T-helper 17 cell (primary cell): ENCODE results near the gene TPRG1L. TPM values are rescaled to one million over a fixed set of nuclear protein-coding genes. Genes with fewer than 3 reads are reported as not detected.

ENCODE experiments used
- ATAC-seq: fragments of 150-1000 bp; cut with Tn5 transposase; 2 replicates; pipeline ENCODE4 v1.10.0; 2021; ENCODE audit warnings: mild to moderate bottlenecking, moderate library complexity
- DNase-seq, 3 donors: peaks; one replicate each; pipeline versions ENCODE4 v3.0.0 to v3.0.0-alpha.2; 2020 to 2021
- H3K9me3 ChIP-seq: one replicate; pipeline ENCODE4 v1.7.0; 2013; ENCODE audit warnings: low read length, mild to moderate bottlenecking; ENCODE audit not compliant: control insufficient read depth, poor library complexity, severe bottlenecking
- H3K27ac Mint-ChIP-seq: one replicate; pipeline ENCODE4 v1.8.0; 2022; ENCODE audit warnings: mild to moderate bottlenecking, moderate library complexity, mixed read lengths
- H3K27me3 Mint-ChIP-seq: one replicate; pipeline ENCODE4 v1.8.0; 2022; ENCODE audit warnings: mixed read lengths
- H3K36me3 Mint-ChIP-seq: one replicate; pipeline ENCODE4 v1.8.0; 2022; ENCODE audit warnings: low read depth, mixed read lengths
- H3K4me1 Mint-ChIP-seq: one replicate; pipeline ENCODE4 v1.8.0; 2022; ENCODE audit warnings: mild to moderate bottlenecking, mixed read lengths
- H3K4me3 Mint-ChIP-seq: one replicate; pipeline ENCODE4 v1.8.0; 2022; ENCODE audit warnings: mild to moderate bottlenecking, moderate library complexity, mixed read lengths
- total RNA-seq, 4 donors: library from RNA in 2 of 4; stranded (reverse) in 2 of 4; gene quantifications; one replicate each; pipeline ENCODE4 v1.2.3 and lab custom pipeline; 2022 to 2026

Gene TPRG1L
- total RNA-seq, 2 donors from 2014 or later, result 30.3 to 34.9 TPM

DNA sequence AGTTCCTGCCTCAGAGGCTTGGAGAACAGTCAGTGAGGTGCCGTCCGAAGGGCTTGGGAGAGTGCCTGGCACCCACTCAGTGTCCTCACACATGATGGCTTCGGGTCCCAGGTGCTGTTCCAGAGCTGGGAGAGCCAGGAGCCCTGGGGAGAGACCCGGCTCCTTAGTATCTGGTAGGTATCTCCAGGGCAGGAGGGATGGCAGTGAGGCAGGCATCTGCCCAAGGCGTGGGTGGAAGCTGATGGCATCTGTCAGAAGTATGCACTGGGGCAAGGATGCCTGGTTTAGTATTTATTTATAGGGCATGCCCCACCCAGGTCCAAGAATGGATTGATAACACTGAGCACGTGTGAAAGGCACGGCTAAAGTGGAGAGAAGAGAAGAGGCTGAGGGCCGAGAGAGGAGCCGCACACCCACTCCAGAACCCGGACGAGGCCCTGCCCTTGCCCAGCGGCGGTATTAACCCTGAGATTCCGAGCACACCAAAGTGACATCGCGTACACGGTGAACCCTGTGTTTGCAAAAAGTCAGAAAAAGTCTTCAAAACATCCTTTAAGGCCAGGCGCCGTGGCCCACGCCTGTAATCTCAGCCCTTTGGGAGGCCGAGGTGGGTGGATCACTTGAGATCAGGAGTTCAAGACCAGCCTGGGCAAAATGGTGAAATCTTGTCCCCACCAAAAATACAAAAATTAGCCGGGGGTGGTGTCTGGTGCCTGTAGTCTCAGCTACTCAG is 29.9 kb downstream of the TPRG1L start:
- no peak for ATAC-seq
- Mint-ChIP-seq H3K4me1 (peaks cover 13% of the 10 kb centered on the region), H3K36me3 (no peaks in the 10 kb centered on the region), H3K27ac (no peak overlapping the region), H3K27me3 (peaks cover 66% of the 10 kb centered on the region), H3K4me3 (no peak overlapping the region)
- H3K9me3 ChIP-seq, result no peaks in the 10 kb centered on the region
- DNase-seq, result peak in 1 of 3 donors; percentile 2

DNA sequence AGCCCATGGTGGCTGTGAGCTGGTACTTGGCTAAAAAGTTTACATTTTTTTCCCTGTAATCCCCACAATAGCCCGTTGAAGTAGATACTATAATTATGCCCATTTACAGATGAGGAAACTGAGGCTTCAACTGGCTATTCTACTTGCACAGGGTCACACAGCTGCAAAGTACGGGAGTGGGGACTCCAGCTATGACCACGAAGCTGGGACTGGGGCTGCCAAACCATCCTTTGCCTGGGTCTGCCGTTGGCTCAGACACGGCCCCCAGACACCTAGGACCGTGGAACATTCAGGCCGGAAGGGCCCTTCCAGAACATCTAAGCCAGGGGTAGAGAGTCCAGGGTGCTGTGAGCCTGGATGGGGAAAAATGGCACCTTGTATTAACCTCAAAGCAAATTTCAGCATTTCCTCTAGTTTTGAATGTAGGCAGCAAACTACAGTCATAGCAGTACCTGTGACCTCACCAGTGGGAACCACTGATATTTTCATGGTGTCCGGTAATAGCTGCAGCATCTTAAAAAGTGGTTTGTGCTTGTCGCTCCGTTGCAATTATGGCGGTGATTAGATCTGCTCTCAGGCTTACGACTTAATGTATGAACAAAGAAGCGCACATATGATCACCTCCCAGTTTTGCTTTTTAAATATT is 31.8 kb downstream of the TPRG1L start:
- Mint-ChIP-seq H3K27ac (no peak overlapping the region), H3K4me3 (no peak overlapping the region), H3K27me3 (peaks cover 65% of the 10 kb centered on the region), H3K4me1 (peaks cover 7% of the 10 kb centered on the region), H3K36me3 (no peaks in the 10 kb centered on the region)
- H3K9me3 ChIP-seq, result no peaks in the 10 kb centered on the region
- DNase-seq, result no peak
- ATAC-seq, result no peak

GRCh38 chr1:3657096-3657475 is 32.3 kb downstream of the TPRG1L start:
- H3K9me3 ChIP-seq, result no peaks in the 10 kb centered on the region
- Mint-ChIP-seq H3K36me3 (no peaks in the 10 kb centered on the region), H3K27ac (no peak overlapping the region), H3K27me3 (peaks cover 68% of the 10 kb centered on the region), H3K4me3 (no peak overlapping the region), H3K4me1 (peaks cover 7% of the 10 kb centered on the region)
- no peak for ATAC-seq
- DNase-seq, result no peak

- no peak overlapping the region for H3K4me3 Mint-ChIP-seq
- H3K4me1 Mint-ChIP-seq, result peaks cover 7% of the 10 kb centered on the region
- no peak overlapping the region for H3K27ac Mint-ChIP-seq
- ATAC-seq (no peak), DNase-seq (no peak)
- H3K9me3 ChIP-seq, result no peaks in the 10 kb centered on the region
- no peaks in the 10 kb centered on the region for H3K36me3 Mint-ChIP-seq
- H3K27me3 Mint-ChIP-seq, result peaks cover 74% of the 10 kb centered on the region
Observed at GRCh38 chr1:3657578-3658230, 32.9 kb downstream of the TPRG1L start.

GRCh38 chr1:3658231-3658615 is 33.4 kb downstream of the TPRG1L start:
- H3K27ac Mint-ChIP-seq, result no peak overlapping the region
- H3K27me3 Mint-ChIP-seq, result peaks cover 78% of the 10 kb centered on the region
- H3K4me3 Mint-ChIP-seq, result no peak overlapping the region
- no peak for DNase-seq
- H3K9me3 ChIP-seq, result no peaks in the 10 kb centered on the region
- H3K36me3 Mint-ChIP-seq, result no peaks in the 10 kb centered on the region
- no peak for ATAC-seq
- peaks cover 7% of the 10 kb centered on the region for H3K4me1 Mint-ChIP-seq

DNA sequence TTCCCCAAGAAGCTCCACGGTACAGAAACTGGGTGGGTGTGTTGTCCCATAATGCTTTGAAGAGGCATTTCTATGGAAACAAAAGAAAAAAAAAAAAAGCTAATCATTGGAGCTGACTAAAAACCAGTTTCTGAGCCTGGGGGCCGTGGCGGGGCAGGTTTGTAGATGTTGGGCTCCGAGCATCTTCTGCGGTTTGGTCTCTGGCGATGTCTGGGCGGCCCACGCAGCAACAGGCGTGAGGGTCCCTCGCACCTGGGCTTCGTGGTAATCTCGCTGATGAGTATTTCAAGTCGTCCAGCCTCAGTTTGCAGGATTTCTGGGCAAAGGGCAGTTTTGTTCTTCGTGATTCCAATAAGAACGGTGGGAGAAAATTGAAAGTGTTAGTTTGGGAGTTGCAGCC is 34.3 kb downstream of the TPRG1L start:
- no peak overlapping the region for H3K4me3 Mint-ChIP-seq
- no peak overlapping the region for H3K27ac Mint-ChIP-seq
- no peak for ATAC-seq
- peaks cover 70% of the 10 kb centered on the region for H3K27me3 Mint-ChIP-seq
- H3K4me1 Mint-ChIP-seq, result peaks cover 5% of the 10 kb centered on the region
- H3K9me3 ChIP-seq, result no peaks in the 10 kb centered on the region
- H3K36me3 Mint-ChIP-seq, result no peaks in the 10 kb centered on the region
- no peak for DNase-seq

DNA sequence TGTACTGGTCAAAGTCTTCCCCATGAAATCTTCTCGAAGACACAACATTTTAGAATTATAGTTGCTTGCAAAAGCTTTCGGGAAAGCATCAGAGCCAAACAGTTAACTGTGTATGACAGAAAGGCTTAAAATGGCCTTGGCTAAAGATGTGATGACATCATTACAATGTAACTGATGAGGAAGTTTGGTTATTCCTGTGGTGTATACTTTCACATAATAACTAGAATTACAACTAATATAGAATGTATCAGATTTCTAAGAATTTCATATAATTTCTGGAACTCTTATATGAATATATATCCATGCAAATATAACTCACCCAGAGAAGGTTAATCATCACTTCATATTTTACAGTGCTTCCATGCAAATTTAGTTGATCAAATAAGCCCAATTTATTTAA is 35.9 kb downstream of the TPRG1L start:
- ATAC-seq (no peak), DNase-seq (no peak)
- Mint-ChIP-seq H3K27ac (no peak overlapping the region), H3K36me3 (no peaks in the 10 kb centered on the region), H3K4me1 (peaks cover 3% of the 10 kb centered on the region), H3K27me3 (peaks cover 54% of the 10 kb centered on the region), H3K4me3 (no peak overlapping the region)
- H3K9me3 ChIP-seq, result no peaks in the 10 kb centered on the region

DNA sequence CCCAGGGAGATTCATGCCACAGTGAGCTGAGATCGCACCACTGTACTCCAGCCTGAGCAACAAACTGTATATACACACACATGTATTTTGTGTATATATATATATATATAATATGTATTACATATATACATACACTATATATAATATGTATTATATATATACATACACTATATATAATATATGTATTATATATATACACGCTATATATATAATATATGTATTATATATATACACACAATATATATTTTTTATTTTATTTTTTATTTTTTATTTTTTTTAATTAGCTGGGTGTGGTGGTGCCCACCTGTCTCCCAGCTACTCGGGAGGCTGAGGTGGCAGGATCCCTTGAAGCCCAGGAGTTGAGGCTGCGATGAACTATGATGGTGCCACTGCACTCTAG is 36.8 kb downstream of the TPRG1L start:
- no peaks in the 10 kb centered on the region for H3K9me3 ChIP-seq
- no peak overlapping the region for H3K27ac Mint-ChIP-seq
- H3K27me3 Mint-ChIP-seq, result peaks cover 48% of the 10 kb centered on the region
- H3K4me3 Mint-ChIP-seq, result no peak overlapping the region
- H3K36me3 Mint-ChIP-seq, result no peaks in the 10 kb centered on the region
- DNase-seq, result no peak
- no peak for ATAC-seq
- H3K4me1 Mint-ChIP-seq, result peaks cover 3% of the 10 kb centered on the region

DNA sequence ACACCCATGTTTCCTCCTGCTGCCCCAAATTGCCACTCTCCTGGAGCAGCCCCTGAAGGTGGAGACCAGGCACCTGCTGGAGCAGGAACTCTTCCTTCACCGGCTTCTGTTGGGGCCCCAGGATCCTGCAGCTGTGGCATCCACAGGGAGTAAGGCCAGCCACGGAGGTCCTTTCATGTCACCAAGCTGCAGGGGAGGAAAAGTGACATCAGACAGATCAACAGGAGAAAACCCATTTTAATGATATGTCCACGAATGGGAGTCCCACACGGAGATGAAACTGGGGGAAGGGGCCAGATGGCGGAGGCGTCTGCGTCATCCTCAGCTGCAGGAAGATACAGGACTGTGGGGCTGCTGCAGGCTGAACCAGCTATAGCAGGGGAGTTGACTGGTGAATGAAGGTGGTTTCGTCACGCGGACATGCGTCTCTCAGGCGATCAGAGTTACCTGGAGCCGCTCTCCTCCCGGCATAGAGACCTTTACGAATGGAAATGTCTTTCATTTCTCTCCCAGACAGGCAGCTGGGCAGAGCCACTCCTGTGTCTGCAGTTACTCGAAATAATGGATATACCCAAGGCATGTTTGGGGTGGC is 37.4 kb downstream of the TPRG1L start:
- Mint-ChIP-seq H3K27me3 (peaks cover 47% of the 10 kb centered on the region), H3K27ac (no peak overlapping the region), H3K4me1 (peaks cover 3% of the 10 kb centered on the region), H3K4me3 (no peak overlapping the region), H3K36me3 (no peaks in the 10 kb centered on the region)
- no peaks in the 10 kb centered on the region for H3K9me3 ChIP-seq
- DNase-seq (peak in 1 of 3 donors; percentile 7), ATAC-seq (no peak)

DNA sequence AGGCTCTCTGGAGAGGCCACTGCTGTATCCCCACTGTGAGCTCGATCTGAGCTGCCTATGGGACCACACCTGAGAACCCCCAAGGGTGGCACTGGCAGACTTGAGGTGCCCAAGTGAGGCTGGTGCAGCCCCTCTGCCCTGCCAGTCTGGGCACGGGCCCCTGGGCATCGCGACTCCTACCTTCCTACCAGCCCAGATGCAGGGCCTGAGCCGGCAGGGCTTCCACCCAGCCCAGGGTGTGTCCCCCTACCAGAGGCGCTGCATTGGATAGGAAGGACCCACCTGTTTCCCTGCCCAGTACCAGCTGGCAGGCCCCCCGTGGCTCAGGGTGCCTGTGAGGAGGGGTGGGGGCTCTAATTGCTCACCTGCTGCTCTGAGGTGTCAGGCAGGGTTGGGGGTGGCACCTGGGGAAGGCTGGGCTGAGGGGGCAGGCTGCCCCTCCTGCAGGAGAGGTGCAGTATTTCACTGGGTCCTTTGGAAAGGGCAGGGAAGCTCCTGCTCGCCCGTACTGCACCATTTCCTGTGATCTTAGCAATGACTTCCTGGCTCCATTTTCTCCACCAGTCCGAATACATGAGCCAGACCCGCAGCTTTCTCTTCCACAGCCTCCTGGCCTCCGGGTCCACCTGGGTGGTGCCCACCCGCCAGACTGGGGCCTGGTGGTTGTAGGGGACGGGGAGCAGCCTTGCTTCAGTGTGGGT is 39.3 kb downstream of the TPRG1L start:
- H3K36me3 Mint-ChIP-seq, result no peaks in the 10 kb centered on the region
- no peak for ATAC-seq
- no peaks in the 10 kb centered on the region for H3K9me3 ChIP-seq
- H3K27ac Mint-ChIP-seq, result no peak overlapping the region
- H3K4me1 Mint-ChIP-seq, result no peaks in the 10 kb centered on the region
- H3K4me3 Mint-ChIP-seq, result no peak overlapping the region
- H3K27me3 Mint-ChIP-seq, result peaks cover 37% of the 10 kb centered on the region
- peak in 1 of 3 donors; percentile 1 for DNase-seq

GRCh38 chr1:3664700-3665375 is 40.0 kb downstream of the TPRG1L start:
- peaks cover 38% of the 10 kb centered on the region for H3K27me3 Mint-ChIP-seq
- no peak overlapping the region for H3K4me3 Mint-ChIP-seq
- H3K9me3 ChIP-seq, result no peaks in the 10 kb centered on the region
- peak in 1 of 3 donors; percentile 5 for DNase-seq
- ATAC-seq, result no peak
- H3K36me3 Mint-ChIP-seq, result no peaks in the 10 kb centered on the region
- no peaks in the 10 kb centered on the region for H3K4me1 Mint-ChIP-seq
- no peak overlapping the region for H3K27ac Mint-ChIP-seq

DNA sequence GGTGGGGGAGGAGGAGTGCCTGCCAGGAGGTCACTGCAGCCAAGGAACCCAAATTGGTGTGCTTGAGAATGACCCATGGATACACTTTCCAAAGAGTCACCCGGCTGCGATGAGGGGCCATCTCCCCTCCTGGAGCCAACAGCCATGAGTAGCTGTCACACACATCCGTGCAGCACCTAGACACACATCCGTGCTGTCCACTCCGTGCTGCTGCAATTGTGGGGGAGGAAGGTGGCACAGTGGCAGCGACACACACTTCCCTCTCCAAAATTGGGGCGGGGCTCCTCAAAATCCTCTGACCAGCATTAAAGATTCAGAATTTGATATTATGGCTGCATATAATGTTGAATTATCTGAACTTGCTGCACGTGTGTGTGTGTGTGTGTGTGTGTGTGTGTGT is 43.3 kb downstream of the TPRG1L start:
- ATAC-seq (no peak), DNase-seq (no peak)
- H3K9me3 ChIP-seq, result no peaks in the 10 kb centered on the region
- H3K4me1 Mint-ChIP-seq, result peaks cover 2% of the 10 kb centered on the region
- peaks cover 35% of the 10 kb centered on the region for H3K27me3 Mint-ChIP-seq
- no peak overlapping the region for H3K27ac Mint-ChIP-seq
- H3K4me3 Mint-ChIP-seq, result no peak overlapping the region
- H3K36me3 Mint-ChIP-seq, result no peaks in the 10 kb centered on the region
